Ishikawa (cell line): Measurements from ENCODE around the gene TMPRSS2.

Experiments used
- CEBPB ChIP-seq: IDR thresholded peaks from 2 replicates; pipeline ENCODE4 v1.6.1; 2012
- CREB1 ChIP-seq: IDR thresholded peaks from 2 replicates; pipeline ENCODE4 v1.6.1; 2012; ENCODE audit warnings: low read depth
- EGR1 ChIP-seq: IDR thresholded peaks from 2 replicates; pipeline ENCODE4 v1.6.1; 2012
- EP300 ChIP-seq: IDR thresholded peaks from 2 replicates; pipeline ENCODE4 v1.6.1; 2012; ENCODE audit warnings: borderline replicate concordance
- FOXM1 ChIP-seq: IDR thresholded peaks from 2 replicates; pipeline ENCODE4 v1.6.1; 2012; ENCODE audit warnings: low read depth, borderline replicate concordance
- MAX ChIP-seq: IDR thresholded peaks from 2 replicates; pipeline ENCODE4 v1.6.1; 2012
- NFIC ChIP-seq: IDR thresholded peaks from 2 replicates; pipeline ENCODE4 v1.6.1; 2012
- RAD21 ChIP-seq: IDR thresholded peaks from 2 replicates; pipeline ENCODE4 v1.6.1; 2012; ENCODE audit warnings: low read depth
- REST ChIP-seq: IDR thresholded peaks from 2 replicates; pipeline ENCODE4 v1.6.1; 2012; ENCODE audit warnings: low read depth, mild to moderate bottlenecking
- TAF1 ChIP-seq: IDR thresholded peaks from 2 replicates; pipeline ENCODE4 v1.6.1; 2012; ENCODE audit warnings: low read depth, mild to moderate bottlenecking
- TCF12 ChIP-seq: IDR thresholded peaks from 2 replicates; pipeline ENCODE4 v1.6.1; 2012; ENCODE audit warnings: low read depth
- TEAD4 ChIP-seq: IDR thresholded peaks from 2 replicates; pipeline ENCODE4 v1.6.1; 2012
- USF1 ChIP-seq: IDR thresholded peaks from 2 replicates; pipeline ENCODE4 v1.6.1; 2012
- YY1 ChIP-seq: IDR thresholded peaks from 2 replicates; pipeline ENCODE4 v1.6.1; 2012; ENCODE audit warnings: low read depth
- ZBTB7A ChIP-seq: IDR thresholded peaks from 2 replicates; pipeline ENCODE4 v1.6.1; 2012; ENCODE audit warnings: low read depth

Gene TMPRSS2

GRCh38 chr21:41458121-41458520, 49.8 kb downstream of the TMPRSS2 start:
- TF ChIP-seq USF1: no peak

GRCh38 chr21:41453761-41454160, 54.2 kb downstream of the TMPRSS2 start:
- no peak for TF ChIP-seq REST
- TF ChIP-seq EP300: no peak
- TF ChIP-seq TCF12: no peak
- TF ChIP-seq YY1: no peak
- no peak for TF ChIP-seq USF1
- TF ChIP-seq RAD21: no peak
- TF ChIP-seq TAF1: no peak
- no peak for TF ChIP-seq EGR1
- TF ChIP-seq ZBTB7A: no peak
- TF ChIP-seq MAX: no peak
- no peak for TF ChIP-seq CEBPB
- no peak for TF ChIP-seq CREB1
- TF ChIP-seq TEAD4: no peak
- no peak for TF ChIP-seq NFIC

- no peak for TF ChIP-seq TEAD4
- no peak for TF ChIP-seq CREB1
- no peak for TF ChIP-seq EGR1
These were observed 54.8 kb downstream of the TMPRSS2 start for GRCh38 chr21:41453198-41453597.

GRCh38 chr21:41451753-41452676, 55.9 kb downstream of the TMPRSS2 start:
- TF ChIP-seq MAX (no peak), RAD21 (no peak), TAF1 (no peak), FOXM1 (no peak), TEAD4 (no peak), REST (no peak), YY1 (no peak), EGR1 (no peak), ZBTB7A (no peak), NFIC (no peak), EP300 (no peak), USF1 (no peak)

GRCh38 chr21:41449613-41450012, 58.3 kb downstream of the TMPRSS2 start:
- TF ChIP-seq FOXM1 (no peak), RAD21 (no peak), CEBPB (no peak), EGR1 (no peak), TAF1 (no peak), CREB1 (no peak), USF1 (no peak), EP300 (no peak), REST (no peak), TCF12 (no peak), NFIC (no peak), YY1 (no peak), TEAD4 (no peak), MAX (no peak), ZBTB7A (no peak)
